CD4-positive, alpha-beta T cell treated with Interleukin-10 for 1 hour (primary cell): ENCODE results near the gene KDELR3.
A peak's percentile ranks its signal among the peaks of the same experiment; 100 is the strongest.

ENCODE experiments used
- DNase-seq: peaks from one replicate; pipeline ENCODE4 v3.0.0-alpha.2; 2020

KDELR3 gene

GRCh38 chr22:38484244-38484643 is 16.3 kb downstream of the KDELR3 start:
- no peak for DNase-seq

- DNase-seq, result no peak
Measured at GRCh38 chr22:38485783-38486182, 17.9 kb downstream of the KDELR3 start.

- no peak for DNase-seq
Measured at GRCh38 chr22:38487946-38488345, 20.1 kb downstream of the KDELR3 start.

GRCh38 chr22:38489142-38489541 is 21.2 kb downstream of the KDELR3 start:
- no peak for DNase-seq

GRCh38 chr22:38489561-38490145 is 21.8 kb downstream of the KDELR3 start:
- DNase-seq, result no peak

- DNase-seq, result no peak
Measured at GRCh38 chr22:38490475-38490874, 22.6 kb downstream of the KDELR3 start.

GRCh38 chr22:38490915-38491314 is 23.0 kb downstream of the KDELR3 start:
- no peak for DNase-seq

- DNase-seq, result no peak
Measured at GRCh38 chr22:38491707-38492348, 23.9 kb downstream of the KDELR3 start.

GRCh38 chr22:38494498-38494897 is 26.6 kb downstream of the KDELR3 start:
- DNase-seq, result no peak

- no peak for DNase-seq
Measured at GRCh38 chr22:38494939-38495338, 27.0 kb downstream of the KDELR3 start.

GRCh38 chr22:38497869-38498268 is 30.0 kb downstream of the KDELR3 start:
- DNase-seq, result no peak

GRCh38 chr22:38501797-38502672 is 34.1 kb downstream of the KDELR3 start:
- no peak for DNase-seq

GRCh38 chr22:38503021-38503420 is 35.1 kb downstream of the KDELR3 start:
- no peak for DNase-seq

- DNase-seq, result peak; percentile 75
Measured at GRCh38 chr22:38504731-38505540, 37.0 kb downstream of the KDELR3 start.

- peak; percentile 69 for DNase-seq
Measured at GRCh38 chr22:38505541-38506117, 37.7 kb downstream of the KDELR3 start.

GRCh38 chr22:38506118-38506962 is 38.4 kb downstream of the KDELR3 start, which contains the start of gene DDX17:
DDX17 (minus strand) TSS chr22:38506311.
- peak; percentile 97 for DNase-seq

- DNase-seq, result no peak
Measured at GRCh38 chr22:38510416-38510970, 42.6 kb downstream of the KDELR3 start.

GRCh38 chr22:38513063-38513462 is 45.2 kb downstream of the KDELR3 start:
- DNase-seq, result peak; percentile 51

- DNase-seq, result no peak
Measured at GRCh38 chr22:38518620-38519019, 50.7 kb downstream of the KDELR3 start.

GRCh38 chr22:38519453-38520250 is 51.8 kb downstream of the KDELR3 start:
- no peak for DNase-seq
